ENCODE data around the gene AQR.
A peak's percentile ranks its signal among the peaks of the same experiment; 100 is the strongest.
"Not testable (repeated sequence)": the region's sequence is repeated elsewhere in the genome, so short reads cannot be mapped to it uniquely, and the experiment has no call there.

AQR gene

GRCh38 chr15:34969340-34970097 is at the start of gene AQR:
Gene AQR, minus strand, starts transcription at chr15:34969742. Its CDS starts 129 bp downstream, at chr15:34969613.
- DNase-seq (ENCODE audit: low spot score), result peak; percentile 96

GRCh38 chr15:35014241-35014640 is 44.7 kb upstream of the AQR start:
- DNase-seq (ENCODE audit: low spot score), result peak; percentile 26

GRCh38 chr15:35013370-35013769 is 43.8 kb upstream of the AQR start:
- DNase-seq (ENCODE audit: low spot score), result no peak

- DNase-seq (ENCODE audit: low spot score), result no peak
These were observed 37.9 kb upstream of the AQR start for GRCh38 chr15:35007397-35007796.

- no peak for DNase-seq (ENCODE audit: low spot score)
These were observed 36.4 kb upstream of the AQR start for GRCh38 chr15:35005933-35006332.

GRCh38 chr15:35003928-35004327 is 34.4 kb upstream of the AQR start:
- no peak for DNase-seq (ENCODE audit: low spot score)

- no peak for DNase-seq (ENCODE audit: low spot score)
These were observed 31.0 kb upstream of the AQR start for GRCh38 chr15:35000511-35000910.

GRCh38 chr15:34999906-35000305 is 30.4 kb upstream of the AQR start:
- DNase-seq (ENCODE audit: low spot score), result no peak

- no peak for DNase-seq (ENCODE audit: low spot score)
These were observed 25.4 kb upstream of the AQR start for GRCh38 chr15:34994925-34995324.

- DNase-seq (ENCODE audit: low spot score), result no peak
These were observed 24.3 kb upstream of the AQR start for GRCh38 chr15:34993877-34994276.

- no peak for DNase-seq (ENCODE audit: low spot score)
These were observed 23.9 kb upstream of the AQR start for GRCh38 chr15:34993412-34993811.

GRCh38 chr15:34988027-34988902 is 18.7 kb upstream of the AQR start, which contains the start of gene ZNF770:
Gene ZNF770, minus strand, starts transcription at chr15:34988287. Its CDS starts 4,853 bp downstream, at chr15:34983434.
- DNase-seq (ENCODE audit: low spot score), result peak; percentile 77

GRCh38 chr15:34987609-34988026 is 18.1 kb upstream of the AQR start:
- no peak for DNase-seq (ENCODE audit: low spot score)

- DNase-seq (ENCODE audit: low spot score), result no peak
These were observed 17.4 kb upstream of the AQR start for GRCh38 chr15:34986771-34987480.

- DNase-seq (ENCODE audit: low spot score), result no peak
These were observed 16.8 kb upstream of the AQR start for GRCh38 chr15:34986326-34986725.

GRCh38 chr15:34984889-34985630 is 15.5 kb upstream of the AQR start:
- DNase-seq (ENCODE audit: low spot score), result no peak

- DNase-seq (ENCODE audit: low spot score), result no peak
These were observed 7.2 kb upstream of the AQR start for GRCh38 chr15:34976743-34977142.

GRCh38 chr15:34976073-34976472 is 6.5 kb upstream of the AQR start:
- DNase-seq (ENCODE audit: low spot score), result no peak

- DNase-seq (ENCODE audit: low spot score), result no peak
These were observed 4.0 kb upstream of the AQR start for GRCh38 chr15:34973512-34973911.

GRCh38 chr15:34970098-34970643 is 629 bp upstream of the AQR start:
- DNase-seq (ENCODE audit: low spot score), result not testable (repeated sequence)

- no peak for DNase-seq (ENCODE audit: low spot score)
These were observed 5.3 kb downstream of the AQR start for GRCh38 chr15:34964277-34964676.

Measured in globus pallidus (tissue), 1 donor.